ENCODE measurements around the gene MMP14.

MMP14 gene

DNA sequence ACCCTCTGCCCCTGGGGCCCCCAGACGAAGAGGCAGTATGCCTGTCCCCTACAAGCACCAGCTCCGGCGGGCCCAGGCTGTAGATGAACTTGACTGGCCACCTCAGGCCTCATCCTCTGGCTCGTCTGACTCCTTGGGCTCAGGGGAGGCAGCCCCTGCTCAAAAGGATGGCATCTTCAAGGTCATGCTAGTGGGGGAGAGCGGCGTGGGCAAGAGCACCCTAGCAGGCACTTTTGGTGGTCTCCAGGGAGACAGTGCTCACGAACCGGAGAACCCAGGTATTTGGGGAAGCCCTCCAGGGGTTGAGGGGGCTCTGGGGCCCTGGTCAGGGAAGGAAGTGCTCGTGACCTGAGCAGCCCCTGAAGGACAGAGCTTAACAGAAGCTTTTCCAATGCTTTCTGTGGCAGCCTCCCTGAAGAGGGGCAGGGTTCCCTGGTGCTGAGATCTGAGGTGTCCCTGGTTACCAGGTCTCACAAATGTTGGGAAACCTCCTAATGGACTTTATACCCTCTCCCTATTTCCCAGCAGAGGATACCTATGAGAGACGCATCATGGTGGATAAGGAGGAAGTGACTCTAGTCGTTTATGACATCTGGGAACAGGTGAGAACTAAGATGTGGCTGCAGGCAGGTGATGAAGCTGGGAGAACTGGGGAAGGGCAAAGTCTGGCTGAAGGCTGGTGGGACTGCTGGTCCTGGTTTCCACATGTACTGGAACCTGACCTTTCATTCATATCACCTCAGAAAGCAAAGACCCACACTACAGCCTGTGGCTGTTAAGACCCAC lies 48.5 kb downstream of the MMP14 start:
- no peak for DNase-seq (ENCODE audit: low read depth)

DNA sequence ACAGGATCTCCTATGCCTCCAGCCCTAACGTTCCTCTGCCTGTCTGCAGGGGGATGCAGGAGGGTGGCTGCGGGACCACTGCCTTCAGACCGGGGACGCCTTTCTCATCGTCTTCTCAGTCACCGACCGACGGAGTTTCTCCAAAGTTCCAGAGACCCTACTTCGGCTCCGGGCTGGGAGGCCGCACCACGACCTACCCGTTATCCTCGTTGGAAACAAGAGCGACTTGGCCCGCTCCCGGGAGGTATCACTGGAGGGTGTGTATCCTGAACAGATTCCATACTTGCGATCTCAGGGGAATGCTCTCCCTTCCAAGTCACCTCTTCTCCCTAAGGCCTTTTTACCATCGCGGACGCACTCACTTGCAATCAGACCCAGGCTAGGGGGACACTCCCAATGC lies 49.6 kb downstream of the MMP14 start:
- DNase-seq (ENCODE audit: low read depth): no peak

DNA sequence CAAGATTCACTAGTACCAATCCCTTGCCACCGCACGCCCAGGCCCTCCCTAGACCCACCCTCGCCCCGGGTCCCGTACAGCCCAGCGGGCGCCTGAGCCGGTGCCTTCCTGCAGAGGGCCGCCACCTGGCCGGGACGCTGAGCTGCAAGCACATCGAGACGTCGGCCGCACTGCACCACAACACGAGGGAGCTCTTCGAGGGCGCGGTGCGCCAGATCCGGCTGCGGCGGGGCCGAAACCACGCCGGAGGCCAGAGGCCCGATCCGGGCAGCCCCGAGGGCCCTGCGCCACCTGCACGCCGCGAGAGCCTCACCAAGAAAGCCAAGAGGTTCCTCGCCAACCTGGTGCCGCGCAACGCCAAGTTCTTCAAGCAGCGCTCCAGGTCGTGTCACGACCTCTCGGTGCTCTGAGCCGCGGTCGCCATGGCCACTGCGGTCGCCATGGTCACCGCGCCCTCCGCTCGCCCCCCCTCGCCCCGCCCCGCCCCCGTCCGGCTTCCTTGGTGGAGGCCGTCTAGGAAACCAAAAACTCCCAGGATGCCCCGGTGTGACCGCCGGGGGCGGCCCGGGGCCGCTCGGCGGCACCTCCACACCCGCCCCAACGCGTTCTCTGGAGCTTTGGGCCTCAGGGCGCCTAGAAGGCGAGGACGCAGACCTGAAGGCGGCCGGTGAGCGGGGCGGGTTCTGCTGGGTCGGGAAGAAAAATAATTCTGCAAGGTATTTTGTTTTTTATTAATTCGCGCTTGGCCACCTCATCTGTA lies 50.3 kb downstream of the MMP14 start:
- DNase-seq (ENCODE audit: low read depth): peak; percentile 32

DNA sequence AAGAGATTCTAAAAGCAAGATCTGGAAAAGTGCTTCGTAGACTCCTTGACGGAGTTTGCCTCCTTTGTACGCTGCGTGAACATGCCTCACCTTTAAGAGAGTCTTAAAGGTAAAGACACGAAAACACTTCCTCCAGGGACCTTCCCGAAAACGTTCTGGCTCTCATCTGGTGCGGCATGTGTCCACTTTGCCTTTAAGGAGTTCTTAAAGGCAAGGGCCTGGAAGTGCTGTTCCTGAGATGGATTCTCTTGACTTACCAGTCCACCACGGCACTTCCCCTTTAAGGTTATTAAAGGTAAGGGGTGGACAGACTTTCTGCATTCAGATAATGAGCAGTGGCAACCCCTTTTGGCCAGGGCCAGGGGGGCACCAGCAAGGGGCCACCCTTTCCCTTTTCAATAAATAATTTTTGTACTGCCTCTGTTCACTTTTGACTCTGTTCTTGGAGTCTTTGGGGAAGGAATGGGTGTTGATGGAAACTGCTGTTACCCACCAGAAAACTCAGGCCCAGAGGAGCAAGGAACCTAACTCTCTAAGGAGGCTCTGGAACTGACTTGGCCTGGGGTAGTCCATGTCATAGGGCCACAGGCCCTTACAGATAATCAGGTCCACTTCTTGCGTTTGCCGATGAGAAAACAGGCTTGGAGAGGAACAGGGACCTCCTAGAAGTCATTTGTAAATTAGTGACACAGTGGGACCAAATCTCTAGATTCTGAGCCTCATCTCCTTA lies 51.0 kb downstream of the MMP14 start:
- no peak for DNase-seq (ENCODE audit: low read depth)

DNA sequence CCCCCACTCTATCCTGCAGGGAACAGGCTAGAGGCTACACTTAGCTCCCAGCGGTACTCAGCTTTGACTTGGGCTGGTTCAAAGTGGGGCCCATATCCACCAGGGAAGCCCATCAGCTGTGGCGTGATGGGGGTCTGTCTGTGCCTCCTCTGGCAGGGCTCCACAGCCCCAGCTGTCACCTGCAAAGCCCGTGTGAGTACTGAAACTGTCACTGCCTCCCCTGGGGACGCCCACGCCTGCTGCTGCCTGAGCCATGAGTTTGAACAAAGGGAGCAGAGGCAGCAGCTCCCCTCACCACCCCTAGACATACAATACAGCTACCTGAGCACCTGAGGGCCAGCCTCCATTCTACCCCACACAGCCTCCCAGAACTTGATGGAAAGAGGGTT lies 51.6 kb downstream of the MMP14 start:
- DNase-seq (ENCODE audit: low read depth): no peak

DNA sequence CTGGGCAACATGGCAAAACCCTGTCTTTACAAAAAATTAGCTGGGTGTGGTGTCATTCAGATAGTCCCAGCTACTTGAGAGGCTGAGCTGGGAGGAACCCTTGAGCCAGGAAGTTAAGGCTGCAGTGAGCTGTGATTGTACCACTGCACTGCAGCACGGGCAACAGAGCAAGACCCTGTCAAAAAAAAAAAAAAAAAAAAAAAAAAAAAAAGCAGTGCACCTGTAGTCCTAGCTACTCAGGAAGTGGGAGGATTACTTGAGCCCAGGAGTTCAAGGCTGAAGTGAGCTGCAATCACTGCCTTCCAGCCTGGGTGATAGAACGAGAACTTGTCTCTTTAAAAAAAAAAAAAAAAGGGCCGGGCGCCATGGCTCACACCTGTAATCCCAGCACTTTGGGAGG lies 52.3 kb downstream of the MMP14 start:
- DNase-seq (ENCODE audit: low read depth): no peak

DNA sequence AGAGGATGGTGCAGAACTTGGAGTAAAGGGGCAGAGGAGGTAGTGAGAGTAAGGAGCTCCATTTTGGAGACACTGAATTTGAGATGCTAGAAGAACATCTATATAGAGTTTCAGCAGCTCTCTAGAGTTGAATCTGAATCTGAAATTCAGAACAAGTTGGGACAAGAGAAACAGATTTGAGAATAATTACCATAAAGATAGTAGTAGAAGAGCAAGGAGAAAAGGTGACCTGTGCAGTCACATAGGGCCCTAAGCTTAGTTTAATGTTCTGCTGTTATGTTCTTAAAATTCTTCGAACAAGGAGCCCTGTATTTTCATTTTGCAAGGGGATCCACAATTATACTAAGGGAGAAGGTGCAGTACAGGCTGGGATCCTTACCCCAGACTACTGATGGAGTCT lies 54.0 kb downstream of the MMP14 start:
- no peak for DNase-seq (ENCODE audit: low read depth)

DNA sequence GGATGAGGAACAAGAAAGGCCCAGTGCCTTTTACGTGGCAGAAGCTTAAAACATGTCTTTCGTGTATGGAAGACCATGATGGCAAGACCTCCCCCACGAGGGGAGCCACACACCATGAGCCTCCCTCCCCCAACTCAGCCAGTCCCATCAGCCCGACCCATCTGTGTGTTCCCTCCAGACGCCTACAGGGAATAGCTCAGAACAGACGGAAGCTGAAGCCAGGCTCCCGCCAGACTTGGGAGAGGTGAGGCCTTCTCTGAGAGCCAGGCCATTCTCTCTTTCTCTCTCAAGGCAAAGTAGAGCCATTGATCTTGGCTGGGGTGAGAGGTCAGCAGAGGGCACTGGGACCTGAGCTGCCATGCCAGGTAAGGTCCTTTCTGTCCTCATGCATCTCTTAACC lies 56.1 kb downstream of the MMP14 start:
- no peak for DNase-seq (ENCODE audit: low read depth)

DNA sequence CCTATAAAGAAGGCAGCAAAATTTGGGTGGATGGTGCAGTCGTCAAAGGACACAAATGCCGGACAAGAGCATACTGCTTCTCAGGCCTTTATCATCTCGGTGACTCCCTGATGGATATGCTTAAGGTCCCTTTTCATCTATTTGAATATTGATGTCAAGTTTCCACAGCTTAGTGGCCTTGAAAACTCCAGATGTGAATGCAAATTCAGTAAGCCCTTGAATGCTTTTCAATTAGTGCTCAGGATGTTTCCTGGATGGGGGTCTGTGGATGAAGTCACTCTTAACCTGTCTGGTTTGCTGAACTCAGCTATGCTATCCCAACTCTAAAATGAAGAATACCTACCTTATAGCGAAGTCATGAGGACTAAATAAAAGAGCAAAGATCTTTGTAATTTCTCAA lies 57.3 kb downstream of the MMP14 start:
- DNase-seq (ENCODE audit: low read depth): no peak

DNA sequence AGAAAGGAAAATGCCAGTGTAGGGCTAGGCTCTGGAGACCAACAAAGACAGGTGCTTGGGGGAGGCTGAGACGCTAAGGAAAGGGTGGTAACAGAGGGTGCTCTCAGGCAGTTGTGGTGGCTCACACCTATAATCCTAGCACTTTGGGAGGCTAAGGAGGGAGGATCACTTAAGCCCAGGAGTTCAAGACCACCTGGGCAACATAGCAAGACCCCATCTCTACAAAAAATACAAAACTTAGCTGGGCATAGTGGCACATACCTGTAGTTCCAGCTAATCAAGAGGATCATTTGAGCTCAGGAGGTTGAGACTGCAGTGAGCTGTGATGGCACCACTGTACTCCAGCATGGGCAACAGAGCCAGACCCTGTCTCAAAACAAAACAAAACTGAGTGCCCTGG lies 59.0 kb downstream of the MMP14 start:
- DNase-seq (ENCODE audit: low read depth): no peak

DNA sequence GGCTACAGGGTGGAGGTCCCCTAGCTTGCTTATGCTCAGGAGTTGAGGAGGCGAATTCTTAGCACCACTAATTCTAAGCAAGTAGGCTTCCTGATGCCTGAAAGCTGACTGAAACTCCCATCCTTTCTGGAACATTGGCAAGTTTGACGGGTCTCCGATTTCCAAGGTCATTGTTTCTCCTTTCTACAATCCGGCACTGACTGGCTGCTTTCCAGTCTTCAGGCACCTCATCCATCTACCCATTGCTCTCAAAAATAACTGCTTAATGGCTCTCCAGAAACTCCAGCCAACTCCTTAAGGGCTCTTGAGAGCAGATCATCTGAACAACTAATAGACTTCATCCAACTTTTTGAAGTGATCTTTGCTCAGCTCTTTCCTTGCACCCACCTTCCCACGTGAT lies 60.0 kb downstream of the MMP14 start:
- no peak for DNase-seq (ENCODE audit: low read depth)

DNA sequence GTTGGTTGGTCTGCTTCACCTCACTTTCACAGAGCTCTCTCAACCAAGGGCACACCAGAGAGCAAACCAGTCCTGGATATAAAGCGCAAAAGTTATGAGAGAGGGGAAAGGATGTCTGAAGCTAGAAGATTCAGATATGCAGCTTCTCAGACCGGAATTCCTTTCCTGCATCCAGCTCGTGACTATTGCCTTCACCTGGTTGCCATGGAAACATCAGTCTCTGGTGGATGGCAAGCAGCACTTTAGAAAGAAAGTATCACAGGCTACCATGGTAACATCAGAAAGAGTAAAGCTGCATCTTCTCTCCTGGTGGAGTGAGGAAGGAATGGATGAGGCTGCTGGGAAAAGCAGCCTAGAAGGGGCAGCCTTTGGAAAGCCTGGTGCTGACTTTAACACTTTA lies 60.4 kb downstream of the MMP14 start:
- DNase-seq (ENCODE audit: low read depth): no peak

DNA sequence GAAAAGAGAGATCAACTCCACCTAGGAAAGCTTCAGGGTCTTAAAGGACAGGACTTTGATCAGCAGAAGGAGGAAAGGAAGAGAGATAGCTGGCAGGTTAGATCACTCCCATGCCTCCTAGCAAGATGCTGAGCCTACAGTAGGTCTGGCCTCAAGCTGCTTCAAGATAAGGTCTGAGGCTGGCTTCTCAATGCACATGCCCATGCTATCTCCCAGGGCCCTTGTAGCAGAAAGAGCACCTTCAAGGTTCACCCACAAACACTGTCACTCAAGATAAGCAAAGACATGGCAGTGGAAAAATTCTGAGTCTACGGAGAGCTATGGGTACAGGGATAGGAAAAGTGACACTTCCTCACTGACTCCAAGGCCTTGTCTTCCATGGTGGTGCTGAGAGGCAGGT lies 61.0 kb downstream of the MMP14 start:
- DNase-seq (ENCODE audit: low read depth): no peak

All from stimulated activated CD8-positive, alpha-beta memory T cell treated with anti-CD3 and anti-CD28 coated beads, Interleukin-7, amount 100 ng/mL, for 24 hours (primary cell).